ENCODE measurements around the gene TIGD1. TPM values are rescaled to one million over a fixed set of nuclear protein-coding genes. Genes with fewer than 3 reads are reported as not detected.
A peak's percentile ranks its signal among the peaks of the same experiment; 100 is the strongest.
"Not testable (repeated sequence)": the region's sequence is repeated elsewhere in the genome, so short reads cannot be mapped to it uniquely, and the experiment has no call there.

TIGD1 gene
- total RNA-seq, 1 donor from 2014 or later = 3.9 TPM

GRCh38 chr2:232535761-232536530, 14.4 kb downstream of the TIGD1 start:
- no peaks in the 10 kb centered on the region for H3K36me3 ChIP-seq
- H3K9me3 ChIP-seq = no peaks in the 10 kb centered on the region
- ATAC-seq (no peak), DNase-seq (no peak)
- TF ChIP-seq CTCF (IDR thresholded peaks at IDR 0.05) = no peak
- H3K27ac ChIP-seq = no peak overlapping the region
- H3K4me3 ChIP-seq = no peak overlapping the region
- intact Hi-C loops (cut with DNase I) = no loop called here
- peaks cover 5% of the 10 kb centered on the region for H3K27me3 ChIP-seq
- no peaks in the 10 kb centered on the region for H3K4me1 ChIP-seq

GRCh38 chr2:232534940-232535651, 15.3 kb downstream of the TIGD1 start:
- Histone ChIP-seq H3K9me3 (no peaks in the 10 kb centered on the region), H3K36me3 (no peaks in the 10 kb centered on the region), H3K4me1 (no peaks in the 10 kb centered on the region), H3K4me3 (no peak overlapping the region), H3K27me3 (peaks cover 5% of the 10 kb centered on the region), H3K27ac (no peak overlapping the region)
- intact Hi-C loops (cut with DNase I) = no loop called here
- DNase-seq (peak; percentile 62), ATAC-seq (no peak)
- no peak for TF ChIP-seq CTCF (IDR thresholded peaks at IDR 0.05)

DNA sequence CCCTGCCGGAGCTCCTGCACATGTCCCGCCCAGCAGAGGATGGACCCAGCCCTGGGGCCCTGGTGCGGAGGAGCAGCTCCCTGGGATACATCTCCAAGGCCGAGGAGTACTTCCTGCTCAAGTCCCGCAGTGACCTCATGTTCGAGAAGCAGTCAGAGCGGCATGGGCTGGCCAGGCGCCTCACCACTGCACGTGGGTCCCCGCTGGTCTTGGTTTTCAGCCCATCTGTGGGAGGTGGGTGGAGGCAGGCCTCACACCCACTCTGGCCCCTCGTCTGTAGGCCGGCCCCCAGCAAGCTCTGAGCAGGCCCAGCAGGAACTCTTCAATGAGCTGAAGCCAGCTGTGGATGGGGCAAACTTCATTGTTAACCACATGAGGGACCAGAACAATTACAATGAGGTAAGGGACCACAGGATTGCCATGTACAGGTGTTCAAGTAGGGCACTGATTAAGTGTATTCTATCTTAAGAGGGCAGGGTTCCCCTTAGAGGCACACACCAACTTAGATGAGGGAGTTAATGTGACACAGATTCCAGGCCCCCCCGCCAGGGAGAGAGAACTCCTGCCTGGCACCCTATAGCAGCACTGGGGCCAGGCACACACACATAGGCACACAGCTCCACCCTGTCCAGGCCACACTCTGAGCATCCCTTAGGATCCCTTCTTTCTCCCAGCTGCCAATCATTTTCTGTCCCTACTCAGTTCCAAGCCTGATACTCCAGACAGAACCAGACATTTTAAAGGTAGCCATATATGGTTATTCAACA, 16.2 kb downstream of the TIGD1 start:
- Histone ChIP-seq H3K9me3 (no peaks in the 10 kb centered on the region), H3K36me3 (no peaks in the 10 kb centered on the region), H3K27me3 (peaks cover 5% of the 10 kb centered on the region), H3K27ac (no peak overlapping the region), H3K4me1 (no peaks in the 10 kb centered on the region), H3K4me3 (no peak overlapping the region)
- ATAC-seq = no peak
- intact Hi-C loops (cut with DNase I) = no loop called here
- DNase-seq = peak; percentile 57
- TF ChIP-seq CTCF (IDR thresholded peaks at IDR 0.05) = no peak

- peak; percentile 23 for DNase-seq
- H3K27ac ChIP-seq; ATAC-seq; H3K9me3 ChIP-seq; H3K27me3 ChIP-seq; H3K36me3 ChIP-seq; intact Hi-C loops (cut with DNase I); H3K4me1 ChIP-seq; H3K4me3 ChIP-seq: not testable (repeated sequence)
Measured at GRCh38 chr2:232532821-232533220, 17.5 kb downstream of the TIGD1 start.

DNA sequence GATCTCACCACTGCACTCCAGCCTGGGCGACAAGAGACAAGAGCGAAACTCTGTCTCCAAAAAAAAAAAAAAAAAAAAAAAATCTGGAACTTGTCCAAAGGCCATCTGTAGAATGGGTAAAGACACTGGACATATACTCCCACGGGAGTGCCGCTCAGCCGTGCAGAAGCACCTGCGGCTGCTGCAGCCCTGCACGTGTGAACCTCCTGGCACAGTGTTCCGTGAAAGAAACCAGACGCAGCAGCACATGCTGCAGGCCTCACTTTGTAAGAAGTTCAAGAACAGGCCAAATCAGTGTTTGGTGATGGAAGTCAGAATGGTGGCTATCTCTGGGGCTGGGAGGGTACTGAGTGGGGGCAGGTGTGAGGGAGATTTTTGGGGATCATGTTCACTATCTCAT, 17.9 kb downstream of the TIGD1 start:
- intact Hi-C loops (cut with DNase I) = no loop called here
- Histone ChIP-seq H3K27ac (no peak overlapping the region), H3K4me3 (no peak overlapping the region), H3K36me3 (no peaks in the 10 kb centered on the region), H3K4me1 (no peaks in the 10 kb centered on the region), H3K27me3 (peaks cover 5% of the 10 kb centered on the region), H3K9me3 (no peaks in the 10 kb centered on the region)
- no peak for ATAC-seq
- DNase-seq = peak; percentile 18
- no peak for TF ChIP-seq CTCF (IDR thresholded peaks at IDR 0.05)
